Natural killer cell (primary cell): Measurements from ENCODE around the gene TBCCD1. TPM values are rescaled to one million over a fixed set of nuclear protein-coding genes. Genes with fewer than 3 reads are reported as not detected.

Source experiments
- ATAC-seq, 3 donors: fragments of 150-1000 bp in 2 of 3; fragments of 200-7000 bp in 1 of 3; cut with Tn5 transposase; 1 replicate in 1 of 3; 2 replicates in 2 of 3; pipeline ENCODE4 v1.10.0; 2021; ENCODE audit warnings: mild to moderate bottlenecking in 2 of 3, moderate library complexity in 2 of 3
- DNase-seq, 2 donors: peaks; one replicate each; pipeline versions ENCODE4 v3.0.0 to v3.0.0-alpha.2; 2013 to 2021; ENCODE audit warnings: mixed read lengths in 1 of 2
- H3K27ac ChIP-seq: one replicate; pipeline ENCODE4 v1.5.1; 2013; ENCODE audit warnings: mild to moderate bottlenecking, low read length
- H3K27me3 ChIP-seq: one replicate; pipeline ENCODE4 v1.6.1; 2013; ENCODE audit warnings: low read length; ENCODE audit not compliant: control insufficient read depth, insufficient read depth
- H3K36me3 ChIP-seq: one replicate; pipeline ENCODE4 v1.6.1; 2013; ENCODE audit warnings: low read length; ENCODE audit not compliant: control insufficient read depth, insufficient read depth
- H3K4me1 ChIP-seq: one replicate; pipeline ENCODE4 v1.6.1; 2013; ENCODE audit warnings: low read length; ENCODE audit not compliant: control insufficient read depth, insufficient read depth
- H3K4me3 ChIP-seq: one replicate; pipeline ENCODE4 v1.5.1; 2013; ENCODE audit warnings: low read length
- H3K9me3 ChIP-seq: one replicate; pipeline ENCODE4 v1.6.1; 2013; ENCODE audit warnings: low read length; ENCODE audit not compliant: control insufficient read depth, insufficient read depth
- H3K27ac Mint-ChIP-seq, 2 donors: one replicate each; pipeline ENCODE4 v1.8.0; 2022; ENCODE audit warnings: mild to moderate bottlenecking in 2 of 2, mixed read lengths in 2 of 2, moderate library complexity in 1 of 2
- H3K27me3 Mint-ChIP-seq, 2 donors: one replicate each; pipeline ENCODE4 v1.8.0; 2022; ENCODE audit warnings: low read depth in 2 of 2, mixed read lengths in 2 of 2
- H3K36me3 Mint-ChIP-seq: one replicate; pipeline ENCODE4 v1.8.0; 2022; ENCODE audit warnings: mixed read lengths
- H3K4me1 Mint-ChIP-seq, 2 donors: one replicate each; pipeline ENCODE4 v1.8.0; 2022; ENCODE audit warnings: mixed read lengths in 2 of 2
- H3K4me3 Mint-ChIP-seq: one replicate; pipeline ENCODE4 v1.8.0; 2022; ENCODE audit warnings: mild to moderate bottlenecking, moderate library complexity, mixed read lengths
- H3K9me3 Mint-ChIP-seq, 2 donors: one replicate each; pipeline ENCODE4 v1.8.0; 2022; ENCODE audit warnings: mixed read lengths in 2 of 2
- intact Hi-C: fragments of 100-400 bp; cut with micrococcal nuclease; formaldehyde crosslinking; loops from one replicate; pipeline ENCODE4 v1.14.2; 2022
- total RNA-seq, 4 donors: library from RNA; stranded (reverse); fragments of 120-200 nt in 1 of 4; gene quantifications; one replicate each; pipeline versions ENCODE4 v1.2.3 to v1.2.4, GENCODE V29; 2013 to 2022
- TF ChIP-seq, protein P1 (sequence below): fragments of 200-600 bp; IDR thresholded peaks from one replicate; pipeline ENCODE4 v1.8.0; 2022; ENCODE audit warnings: antibody characterized with exemption

Gene TBCCD1
- total RNA-seq, 3 donors from 2014 or later (not counting 1 experiment from before 2014, with no cell fraction given), result 16.8 to 23.0 (median 20.3) TPM

DNA sequence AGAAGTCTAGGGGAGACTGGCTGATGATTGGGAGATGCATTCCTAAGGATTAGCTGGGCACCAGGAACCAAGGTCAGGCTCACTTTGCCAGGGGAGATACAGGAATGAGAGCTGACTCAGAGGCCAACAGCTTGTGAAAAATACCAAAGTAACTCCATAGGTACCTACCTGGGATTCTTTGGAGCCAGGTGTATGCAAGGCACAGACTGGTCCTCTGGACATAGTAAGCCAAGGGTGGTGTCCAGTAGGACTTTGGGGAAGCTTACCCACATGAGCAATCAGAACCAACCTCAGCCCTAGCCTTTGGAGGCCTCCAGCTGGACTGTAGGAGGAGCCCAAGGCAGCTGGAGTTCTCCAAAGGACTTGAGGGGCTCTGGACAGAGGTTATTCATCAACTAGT, 70.5 kb downstream of the TBCCD1 start:
- DNase-seq (no peak), ATAC-seq (no peak)
- Histone ChIP-seq H3K9me3 (no peaks in the 10 kb centered on the region), H3K27me3 (no peaks in the 10 kb centered on the region), H3K36me3 (no peaks in the 10 kb centered on the region), H3K27ac (no peak overlapping the region), H3K4me1 (no peaks in the 10 kb centered on the region), H3K4me3 (no peak overlapping the region)
- Mint-ChIP-seq H3K9me3 (no peaks in the 10 kb centered on the region), H3K27ac (no peak overlapping the region), H3K4me1 (no peaks in the 10 kb centered on the region), H3K36me3 (no peaks in the 10 kb centered on the region), H3K4me3 (no peak overlapping the region), H3K27me3 (peaks cover 0 to 17% of the 10 kb centered on the region in 2 donors)
- intact Hi-C loops, result no loop called here
- TF ChIP-seq, protein P1, sequence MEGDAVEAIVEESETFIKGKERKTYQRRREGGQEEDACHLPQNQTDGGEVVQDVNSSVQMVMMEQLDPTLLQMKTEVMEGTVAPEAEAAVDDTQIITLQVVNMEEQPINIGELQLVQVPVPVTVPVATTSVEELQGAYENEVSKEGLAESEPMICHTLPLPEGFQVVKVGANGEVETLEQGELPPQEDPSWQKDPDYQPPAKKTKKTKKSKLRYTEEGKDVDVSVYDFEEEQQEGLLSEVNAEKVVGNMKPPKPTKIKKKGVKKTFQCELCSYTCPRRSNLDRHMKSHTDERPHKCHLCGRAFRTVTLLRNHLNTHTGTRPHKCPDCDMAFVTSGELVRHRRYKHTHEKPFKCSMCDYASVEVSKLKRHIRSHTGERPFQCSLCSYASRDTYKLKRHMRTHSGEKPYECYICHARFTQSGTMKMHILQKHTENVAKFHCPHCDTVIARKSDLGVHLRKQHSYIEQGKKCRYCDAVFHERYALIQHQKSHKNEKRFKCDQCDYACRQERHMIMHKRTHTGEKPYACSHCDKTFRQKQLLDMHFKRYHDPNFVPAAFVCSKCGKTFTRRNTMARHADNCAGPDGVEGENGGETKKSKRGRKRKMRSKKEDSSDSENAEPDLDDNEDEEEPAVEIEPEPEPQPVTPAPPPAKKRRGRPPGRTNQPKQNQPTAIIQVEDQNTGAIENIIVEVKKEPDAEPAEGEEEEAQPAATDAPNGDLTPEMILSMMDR, result no peak

Other genes starting within 250 kb of the TBCCD1 start
- gene DGKG, start 205.1 kb downstream of the TBCCD1 start, total RNA-seq, result 1 to 10 TPM in 1 of 3 donors, under 1 TPM in 2; 0.25 to 1.6 (median 0.63) TPM
- 1 to 10 TPM; 2.1 to 3.4 (median 2.5) TPM for gene CRYGS, start 23.0 kb downstream of the TBCCD1 start, total RNA-seq
- gene DNAJB11, start 3.4 kb upstream of the TBCCD1 start, total RNA-seq, result 100 to 1,000 TPM in 2 of 3 donors, 10 to 100 TPM in 1; 85.9 to 112 (median 111) TPM
- gene AHSG, start 45.7 kb upstream of the TBCCD1 start, total RNA-seq, result not detected
- gene FETUB, start 73.1 kb upstream of the TBCCD1 start, total RNA-seq, result not detected
- gene HRG, start 98.7 kb upstream of the TBCCD1 start, total RNA-seq, result not detected
- gene KNG1, start 150.0 kb upstream of the TBCCD1 start, total RNA-seq, result not detected
- 100 to 1,000 TPM; 551 to 652 (median 621) TPM for gene EIF4A2, start 216.2 kb upstream of the TBCCD1 start, total RNA-seq
- 10 to 100 TPM; 16.8 to 21.6 (median 17.3) TPM for gene RFC4, start 239.1 kb upstream of the TBCCD1 start, total RNA-seq